ENCODE results near the gene OPN1SW. TPM values are rescaled to one million over a fixed set of nuclear protein-coding genes. Genes with fewer than 3 reads are reported as not detected.

OPN1SW gene
- total and polyA plus RNA-seq, 7 donors, result 0.10 TPM; not detected in 6

DNA sequence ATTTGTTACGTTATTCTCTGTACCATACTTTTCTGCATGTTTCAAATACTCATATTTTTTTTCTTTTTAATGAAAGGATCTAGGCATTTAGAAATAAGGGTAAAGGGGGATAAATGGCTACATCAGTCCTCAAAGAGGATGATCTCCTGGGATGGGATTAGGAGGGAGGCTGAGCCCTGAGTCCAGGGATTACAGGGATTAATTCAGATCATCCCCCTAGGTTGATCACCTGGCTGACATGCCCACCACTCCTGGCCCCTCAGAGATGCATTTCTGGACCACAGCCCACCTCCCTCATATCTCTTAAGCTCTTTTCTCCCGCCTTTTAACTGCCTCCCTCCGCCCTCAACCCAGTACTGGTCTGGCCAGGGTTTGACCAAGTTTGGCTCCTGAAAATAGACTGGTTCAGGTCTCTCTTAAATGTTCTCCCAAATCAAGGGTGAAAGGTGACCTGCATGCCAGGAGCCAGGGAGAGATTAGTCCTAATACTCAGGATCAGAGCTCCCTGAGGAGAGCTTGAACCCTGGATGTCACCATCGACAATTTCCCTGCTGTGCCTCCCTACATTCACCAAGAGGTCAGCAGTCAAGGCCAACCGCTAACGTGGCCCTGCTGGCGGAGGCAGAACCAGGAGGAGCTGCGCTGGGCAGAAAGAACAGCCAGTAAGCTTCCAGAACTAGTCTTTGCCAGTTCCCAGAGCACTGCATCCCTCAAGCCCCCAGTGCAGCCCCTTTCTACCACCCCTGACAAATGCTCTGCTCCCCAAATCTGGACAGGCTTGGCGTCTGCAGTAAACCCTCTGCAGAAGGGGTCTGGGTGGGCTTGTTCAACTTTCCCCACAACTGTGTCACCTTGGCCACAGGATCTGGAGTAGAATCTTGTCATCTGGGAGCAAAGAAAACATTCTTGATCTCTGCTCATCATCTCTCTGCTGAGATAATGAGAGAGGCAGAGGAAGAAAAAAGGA is 13.1 kb upstream of the OPN1SW start:
- Histone ChIP-seq H3K27me3 (ENCODE audit: insufficient read depth in 3 of 3, low read length in 2 of 3) (no peaks in the 10 kb centered on the region), H3K9me3 (no peaks in the 10 kb centered on the region), H3K4me1 (peaks cover 18% of the 10 kb centered on the region), H3K27ac (no peak overlapping the region), H3K36me3 (ENCODE audit: insufficient read depth in 1 of 2, low read depth in 1 of 2) (no peaks in the 10 kb centered on the region), H3K4me3 (no peak overlapping the region)
- intact Hi-C loops (cut with DNase I), result no loop called here
- 70 to 73% (median 70%) methylated on average over 9 of the region's 9 CpGs for WGBS, 3 donors
- TF ChIP-seq, protein P1, sequence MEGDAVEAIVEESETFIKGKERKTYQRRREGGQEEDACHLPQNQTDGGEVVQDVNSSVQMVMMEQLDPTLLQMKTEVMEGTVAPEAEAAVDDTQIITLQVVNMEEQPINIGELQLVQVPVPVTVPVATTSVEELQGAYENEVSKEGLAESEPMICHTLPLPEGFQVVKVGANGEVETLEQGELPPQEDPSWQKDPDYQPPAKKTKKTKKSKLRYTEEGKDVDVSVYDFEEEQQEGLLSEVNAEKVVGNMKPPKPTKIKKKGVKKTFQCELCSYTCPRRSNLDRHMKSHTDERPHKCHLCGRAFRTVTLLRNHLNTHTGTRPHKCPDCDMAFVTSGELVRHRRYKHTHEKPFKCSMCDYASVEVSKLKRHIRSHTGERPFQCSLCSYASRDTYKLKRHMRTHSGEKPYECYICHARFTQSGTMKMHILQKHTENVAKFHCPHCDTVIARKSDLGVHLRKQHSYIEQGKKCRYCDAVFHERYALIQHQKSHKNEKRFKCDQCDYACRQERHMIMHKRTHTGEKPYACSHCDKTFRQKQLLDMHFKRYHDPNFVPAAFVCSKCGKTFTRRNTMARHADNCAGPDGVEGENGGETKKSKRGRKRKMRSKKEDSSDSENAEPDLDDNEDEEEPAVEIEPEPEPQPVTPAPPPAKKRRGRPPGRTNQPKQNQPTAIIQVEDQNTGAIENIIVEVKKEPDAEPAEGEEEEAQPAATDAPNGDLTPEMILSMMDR (IDR thresholded peaks at IDR 0.05), result no peak
- ATAC-seq (no peak), DNase-seq (no peak)

DNA sequence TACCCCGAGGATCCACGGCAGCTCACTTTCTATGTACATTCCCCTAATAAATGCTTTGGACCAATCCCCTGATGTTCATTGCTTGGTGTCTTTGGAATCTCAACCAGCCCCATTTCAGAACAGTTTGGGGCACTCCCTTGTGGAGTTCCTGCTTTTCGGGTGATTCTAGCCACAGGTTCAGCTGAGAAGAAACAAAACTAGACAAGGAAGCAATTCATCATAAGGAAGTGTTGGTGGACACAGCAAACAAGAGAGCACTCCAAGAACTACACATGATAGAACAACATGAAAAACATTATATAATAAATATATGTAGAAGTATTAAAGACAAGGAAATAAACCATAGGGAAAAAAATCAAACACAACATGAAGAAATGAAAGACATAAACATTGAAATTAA is 10.1 kb upstream of the OPN1SW start:
- Histone ChIP-seq H3K4me1 (peaks cover 3% of the 10 kb centered on the region), H3K36me3 (ENCODE audit: insufficient read depth in 1 of 2, low read depth in 1 of 2) (no peaks in the 10 kb centered on the region), H3K27me3 (ENCODE audit: insufficient read depth in 3 of 3, low read length in 2 of 3) (no peaks in the 10 kb centered on the region), H3K27ac (no peak overlapping the region), H3K4me3 (no peak overlapping the region), H3K9me3 (no peaks in the 10 kb centered on the region)
- intact Hi-C loops (cut with DNase I), result no loop called here
- no peak for DNase-seq
- TF ChIP-seq, protein P1 (IDR thresholded peaks at IDR 0.05), result no peak
- 90 to 95% (median 90%) methylated on average over 3 of the region's 3 CpGs for WGBS, 3 donors
- ATAC-seq, result no peak

DNA sequence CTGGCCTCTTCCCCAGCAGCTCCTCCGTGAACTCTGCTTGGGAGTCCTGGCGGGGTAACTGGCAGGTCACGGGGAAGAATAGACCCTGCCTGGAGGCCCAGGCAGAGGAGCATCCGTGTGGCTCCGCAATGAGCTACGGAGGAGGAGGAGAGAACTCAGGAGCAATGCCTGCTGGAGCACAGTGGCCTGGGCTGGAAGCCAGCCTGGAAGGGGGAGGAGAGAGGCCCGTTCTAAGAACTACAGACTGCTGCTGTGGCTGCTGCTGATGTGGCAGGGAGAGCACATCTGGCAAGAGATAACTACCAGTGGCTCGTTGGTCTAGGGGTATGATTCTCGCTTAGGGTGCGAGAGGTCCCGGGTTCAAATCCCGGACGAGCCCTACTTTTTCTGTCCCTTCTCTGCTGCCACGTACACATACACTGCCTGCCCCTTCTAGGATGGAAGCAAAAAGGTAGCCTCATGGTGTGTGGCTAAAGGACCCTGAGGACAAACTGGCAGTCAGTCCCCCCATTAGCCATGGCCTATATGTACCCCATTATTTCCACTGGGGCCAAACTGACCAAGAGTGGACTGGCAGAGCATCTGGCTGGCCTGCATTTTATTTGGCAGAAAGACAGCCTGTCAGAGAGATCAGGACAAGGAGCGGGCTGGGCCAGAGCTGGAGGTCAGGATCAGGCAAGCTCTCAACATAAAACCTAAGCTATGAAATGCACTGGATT is 7.7 kb upstream of the OPN1SW start:
- no peak overlapping the region for H3K4me3 ChIP-seq
- TF ChIP-seq, protein P1 (IDR thresholded peaks at IDR 0.05), result no peak
- no peak overlapping the region for H3K27ac ChIP-seq
- no peaks in the 10 kb centered on the region for H3K27me3 ChIP-seq (ENCODE audit: insufficient read depth in 3 of 3, low read length in 2 of 3)
- no peaks in the 10 kb centered on the region for H3K36me3 ChIP-seq (ENCODE audit: insufficient read depth in 1 of 2, low read depth in 1 of 2)
- WGBS, 3 donors, result 28 to 43% (median 30%) methylated on average over 15 of the region's 15 CpGs
- intact Hi-C loops (cut with DNase I), result no loop called here
- H3K9me3 ChIP-seq, result no peaks in the 10 kb centered on the region
- H3K4me1 ChIP-seq, result no peaks in the 10 kb centered on the region
- DNase-seq, result peak; percentile 77 to 88
- ATAC-seq, result peak; percentile 29 to 84 (median 72)

DNA sequence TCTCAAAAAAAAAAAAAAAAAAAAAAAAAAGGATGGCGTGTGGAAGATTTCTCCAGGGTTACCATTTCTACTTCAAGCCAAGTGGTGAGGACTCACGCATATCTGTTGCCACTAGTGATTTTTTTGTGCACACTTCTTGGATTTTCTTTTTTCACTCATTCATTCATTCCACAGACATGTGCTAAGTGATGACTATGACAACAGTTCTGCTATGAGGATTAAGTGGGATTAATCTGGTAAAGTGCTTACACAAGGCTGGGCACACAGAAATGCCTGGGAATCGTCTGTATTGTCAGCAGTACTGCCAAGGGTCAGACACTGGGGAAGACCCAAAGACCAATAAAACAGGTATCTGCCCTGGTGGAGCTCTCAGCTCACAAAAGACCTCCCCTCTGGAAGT is 6.3 kb upstream of the OPN1SW start:
- no peaks in the 10 kb centered on the region for H3K4me1 ChIP-seq
- WGBS, 3 donors, result 58 to 67% (median 59%) methylated on average over 3 of the region's 3 CpGs
- TF ChIP-seq, protein P1 (IDR thresholded peaks at IDR 0.05), result no peak
- no peak for DNase-seq
- H3K4me3 ChIP-seq, result no peak overlapping the region
- H3K9me3 ChIP-seq, result no peaks in the 10 kb centered on the region
- no peaks in the 10 kb centered on the region for H3K27me3 ChIP-seq (ENCODE audit: insufficient read depth in 3 of 3, low read length in 2 of 3)
- H3K36me3 ChIP-seq (ENCODE audit: insufficient read depth in 1 of 2, low read depth in 1 of 2), result no peaks in the 10 kb centered on the region
- ATAC-seq, result no peak
- no peak overlapping the region for H3K27ac ChIP-seq
- intact Hi-C loops (cut with DNase I), result no loop called here

Data from psoas muscle (tissue), 8 donors.